Hypothalamus (tissue), 51 donors: ENCODE measurements around the gene KCNMA1.

Source experiments
- DNase-seq, 51 donors: peaks; one replicate each; lab custom pipeline; 2025; lab: John Stamatoyannopoulos, UW

The KCNMA1 gene

DNA sequence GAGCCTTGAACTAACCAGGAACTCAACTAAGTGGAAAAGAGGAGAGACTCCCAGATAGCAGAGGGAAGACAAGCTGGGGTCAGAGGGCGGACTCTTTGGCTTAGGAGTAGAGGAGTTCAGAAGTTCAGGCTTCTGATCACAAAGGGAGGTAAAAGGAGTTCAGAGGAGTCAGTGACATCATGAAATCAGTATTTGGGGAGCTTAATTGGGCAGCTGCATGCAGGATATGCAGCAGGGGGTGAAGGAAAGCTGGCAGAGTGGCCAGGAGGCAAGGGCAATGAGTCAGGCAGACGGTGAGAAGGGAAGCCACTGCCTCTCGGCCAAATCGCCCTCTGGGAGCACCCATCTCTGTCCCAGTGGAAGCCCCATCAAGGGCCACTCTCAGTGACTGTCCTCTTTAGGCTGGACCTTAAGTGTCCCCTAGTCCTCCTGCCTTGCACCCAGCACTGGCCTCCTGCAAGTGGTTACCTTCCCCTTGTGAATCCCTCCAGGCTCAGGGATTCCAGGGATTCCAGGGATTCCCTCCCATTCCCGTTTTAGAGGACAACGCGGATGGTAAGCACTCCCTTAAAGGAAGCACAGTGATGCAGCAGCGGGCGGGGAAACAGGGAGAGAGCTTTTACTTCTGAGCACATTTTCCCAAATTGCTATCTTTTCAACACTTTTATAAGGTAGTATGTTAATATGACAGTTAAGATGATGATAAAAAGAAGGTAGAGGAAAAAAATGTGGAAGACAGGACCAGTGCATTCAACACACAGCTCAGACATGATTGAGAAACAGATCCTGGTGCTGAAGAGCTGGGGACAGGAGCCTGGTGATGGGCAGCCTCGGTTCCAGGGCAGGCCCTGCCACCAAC lies 72.6 kb downstream of the KCNMA1 start:
- DNase-seq, result no peak

DNA sequence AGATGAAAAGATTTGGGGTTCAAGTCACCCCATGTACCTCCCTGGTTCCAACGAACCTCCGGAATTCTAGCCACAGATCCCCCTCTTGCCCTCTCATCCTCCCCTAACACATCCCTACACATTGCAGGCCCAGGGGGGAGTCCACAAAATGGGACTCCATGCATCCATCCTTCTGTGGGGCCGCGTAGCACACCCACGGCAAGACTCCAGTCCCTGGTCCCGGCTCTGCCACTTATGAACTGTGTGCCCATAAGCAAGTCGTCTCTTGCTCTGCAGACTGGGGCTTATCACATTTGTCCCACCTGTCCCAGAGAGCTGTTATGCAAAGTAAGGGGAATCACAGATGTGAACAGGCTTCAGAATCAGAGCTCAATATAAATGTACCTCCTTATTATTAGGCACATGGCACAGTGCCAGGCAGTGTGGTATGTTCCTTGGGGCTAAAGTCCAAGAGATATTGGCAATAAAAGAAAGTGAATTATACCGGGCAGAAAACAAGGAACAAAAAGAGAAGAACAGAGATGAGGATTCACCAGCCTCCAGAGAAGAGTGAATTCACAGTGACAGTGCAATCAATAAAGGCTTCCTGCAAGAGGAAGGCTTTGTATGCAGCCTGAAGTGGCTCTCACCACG lies 73.9 kb downstream of the KCNMA1 start:
- no peak for DNase-seq

DNA sequence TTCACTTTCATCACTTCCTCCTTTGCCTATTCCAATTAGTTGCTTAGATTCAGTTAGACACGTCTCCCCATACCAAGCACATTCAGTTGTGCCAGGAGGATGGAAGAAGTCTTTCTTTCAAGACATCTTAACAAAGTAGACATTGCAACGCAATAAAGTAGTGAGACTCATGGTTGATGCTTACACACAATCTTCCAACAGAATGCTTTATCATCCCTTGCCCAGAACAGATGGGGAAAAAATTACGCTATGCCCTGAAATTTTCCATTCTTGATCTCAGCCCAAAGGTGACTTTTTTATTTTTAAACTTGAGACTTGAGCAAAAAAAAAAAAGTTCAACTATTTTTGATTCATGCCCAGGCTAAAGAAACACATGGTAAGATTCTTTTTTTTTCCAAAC lies 74.9 kb downstream of the KCNMA1 start:
- DNase-seq, result no peak

DNA sequence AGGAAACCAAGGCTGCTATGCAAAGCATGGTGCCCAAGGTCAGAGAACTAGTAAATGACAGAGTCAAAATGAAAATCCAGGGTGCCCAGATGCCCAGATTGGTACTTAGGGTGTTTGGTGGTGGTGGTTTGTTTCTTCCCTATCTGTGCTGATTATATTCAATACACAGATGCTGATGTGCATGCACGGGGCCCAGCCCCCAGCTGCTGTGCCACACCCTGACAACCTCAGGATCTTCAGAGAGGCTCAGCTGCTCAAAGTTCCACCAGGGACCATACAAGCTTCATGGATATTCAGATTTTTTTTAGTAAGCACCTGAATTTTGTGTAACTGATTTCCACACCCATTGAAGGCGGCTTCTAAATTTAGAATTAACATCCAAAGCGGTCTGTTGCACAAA lies 75.6 kb downstream of the KCNMA1 start:
- no peak for DNase-seq

DNA sequence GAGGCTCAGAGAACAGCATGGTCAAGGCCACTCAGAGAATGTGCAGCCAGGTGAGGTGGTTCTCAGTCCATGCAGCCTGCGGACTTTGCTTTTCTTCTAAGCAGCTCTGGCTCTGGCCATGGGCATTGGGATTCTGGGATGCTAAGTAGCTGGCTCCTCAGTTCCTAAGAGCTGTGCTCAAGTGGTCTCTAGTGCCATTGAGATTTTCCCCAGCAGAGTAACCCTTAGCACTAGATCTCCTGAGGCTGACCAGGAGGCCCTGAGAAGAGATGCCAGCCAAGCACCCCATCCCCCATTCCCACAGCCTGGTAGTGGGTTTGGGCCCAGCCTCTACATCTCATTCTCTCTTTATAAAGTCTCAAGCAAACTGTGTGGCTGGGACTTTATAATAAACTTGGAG lies 77.1 kb downstream of the KCNMA1 start:
- no peak for DNase-seq

DNA sequence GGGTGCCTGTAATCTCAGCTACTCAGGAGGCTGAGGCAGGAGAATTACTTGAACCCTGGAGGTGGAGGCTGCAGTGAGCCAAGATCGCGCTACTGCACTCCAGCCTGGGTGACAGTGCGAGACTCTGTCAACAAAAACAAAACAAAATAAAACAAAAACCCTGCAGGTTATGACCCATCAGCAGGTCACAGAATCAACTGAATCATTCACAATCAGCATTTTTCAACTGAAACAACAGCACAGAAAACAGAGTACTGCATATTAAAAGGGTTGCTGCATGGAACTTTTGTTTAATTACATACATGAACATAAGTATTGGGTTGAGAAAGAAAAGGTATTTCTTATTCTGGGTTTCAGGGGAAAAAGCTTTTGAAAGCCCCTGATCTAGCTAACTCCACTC lies 77.6 kb downstream of the KCNMA1 start:
- no peak for DNase-seq

DNA sequence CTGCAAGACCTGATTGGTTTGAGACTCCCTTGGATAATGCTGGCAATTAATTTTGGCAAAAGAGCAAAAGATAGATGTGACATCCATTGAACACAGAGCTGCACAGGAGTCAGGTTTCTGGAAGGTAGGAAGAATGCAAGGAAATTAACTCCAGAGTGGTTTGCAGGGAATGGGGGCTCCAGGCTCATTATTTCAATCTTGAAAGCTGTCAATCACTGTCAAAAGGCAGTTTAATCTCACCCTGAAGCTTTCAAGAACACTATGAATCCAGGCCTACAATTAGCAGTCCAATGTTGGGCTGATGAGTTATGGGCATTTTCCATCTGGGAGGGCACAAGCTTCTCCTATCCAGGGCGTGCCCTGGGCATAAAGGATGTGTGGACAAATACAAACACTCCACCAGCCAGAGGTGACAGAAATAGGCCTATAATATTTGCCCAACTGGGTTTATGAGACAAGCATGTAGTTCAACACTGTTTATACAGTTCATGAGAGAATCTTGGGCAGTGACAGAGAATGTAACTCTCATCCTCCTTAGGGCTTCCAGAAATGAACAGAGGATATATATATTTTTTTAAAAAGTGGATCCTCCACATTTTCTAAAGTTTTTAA lies 80.5 kb downstream of the KCNMA1 start:
- DNase-seq, result no peak

DNA sequence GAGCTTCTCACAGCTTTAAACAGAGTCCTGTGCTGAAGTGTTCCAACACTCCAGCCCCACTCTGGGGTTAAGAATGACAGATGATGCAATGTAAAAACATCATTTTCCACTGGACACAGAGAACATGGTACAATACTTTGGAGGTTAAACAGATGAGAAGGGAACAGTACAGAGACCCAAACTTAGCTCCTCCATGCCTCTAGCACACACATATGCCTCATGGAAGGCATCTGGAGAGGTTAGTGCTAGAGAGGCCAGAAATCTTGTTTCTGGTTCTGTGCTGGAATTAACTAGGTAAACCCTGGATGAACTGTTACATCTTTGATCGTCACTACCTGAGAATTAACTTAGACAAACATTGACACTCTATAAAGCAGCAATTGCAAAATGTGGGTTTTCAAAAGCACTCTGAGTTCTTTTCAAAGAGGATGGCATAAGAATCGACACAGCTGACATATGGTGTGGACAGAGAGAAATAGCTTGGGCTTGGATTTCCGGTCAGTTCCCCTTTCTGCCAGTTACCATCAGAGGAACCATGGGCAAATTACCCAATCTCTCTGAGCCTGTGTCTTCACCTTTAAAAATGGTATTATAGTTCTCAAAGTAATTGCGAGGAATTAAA lies 81.9 kb downstream of the KCNMA1 start:
- DNase-seq, result no peak

DNA sequence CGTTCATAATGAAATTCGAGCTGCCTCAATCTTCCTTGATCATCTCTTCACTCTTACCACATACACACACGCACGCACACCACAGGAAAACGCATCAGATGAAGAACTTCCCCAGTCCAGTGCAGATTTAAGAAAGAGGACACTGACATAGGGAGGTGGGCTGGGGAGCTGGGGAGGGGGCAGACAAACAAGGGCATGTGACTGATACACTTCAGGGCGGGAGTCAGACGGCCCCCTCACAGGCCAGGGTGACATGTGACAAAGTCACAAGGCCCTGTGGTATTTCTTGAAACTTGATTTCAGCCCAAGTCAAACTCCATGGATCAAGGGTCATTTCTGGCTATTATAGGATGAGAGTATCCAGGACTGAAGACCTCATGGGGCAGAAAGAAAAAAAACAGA lies 82.6 kb downstream of the KCNMA1 start:
- peak in 1 of 51 donors; percentile 16 for DNase-seq

DNA sequence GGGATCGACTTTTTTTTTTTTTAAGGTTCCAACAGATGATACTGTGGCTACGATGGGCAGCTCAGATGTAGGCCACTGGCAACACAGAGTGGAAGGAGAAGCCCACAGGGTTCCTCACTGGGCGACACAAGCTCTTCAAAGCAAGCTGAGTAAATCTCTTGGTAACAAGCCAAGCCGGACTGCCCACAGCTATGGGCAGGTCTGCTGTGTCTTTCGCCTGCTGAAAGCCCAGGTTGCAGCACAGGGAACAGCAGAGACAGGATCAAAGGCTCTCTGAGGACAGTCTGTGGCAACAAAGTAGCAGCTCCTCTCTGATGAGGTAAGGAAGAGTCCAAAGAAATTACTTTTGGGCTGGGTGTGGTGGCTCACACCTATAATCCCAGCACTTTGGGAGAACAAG lies 83.6 kb downstream of the KCNMA1 start:
- no peak for DNase-seq

DNA sequence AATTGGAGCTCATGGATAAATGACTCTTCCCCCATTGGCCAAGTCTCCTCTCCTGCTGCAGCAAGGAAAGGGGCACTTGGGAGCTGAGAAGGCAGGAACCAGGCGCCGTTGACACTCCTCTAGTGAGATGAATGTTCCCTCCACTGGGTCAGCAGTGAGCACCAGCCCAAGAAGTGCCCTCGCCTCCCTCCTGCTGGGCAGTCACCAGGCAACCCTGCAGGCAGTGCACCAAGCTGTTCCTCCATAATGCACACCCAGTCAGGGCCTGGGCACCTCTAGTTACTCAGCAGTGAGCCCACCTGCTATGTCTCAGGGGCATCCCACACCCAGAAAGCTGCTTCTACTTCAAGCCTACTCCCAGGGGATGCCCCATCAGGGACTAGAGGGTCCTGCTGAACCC lies 84.3 kb downstream of the KCNMA1 start:
- peak in 2 of 51 donors; percentile 12 to 15 for DNase-seq

DNA sequence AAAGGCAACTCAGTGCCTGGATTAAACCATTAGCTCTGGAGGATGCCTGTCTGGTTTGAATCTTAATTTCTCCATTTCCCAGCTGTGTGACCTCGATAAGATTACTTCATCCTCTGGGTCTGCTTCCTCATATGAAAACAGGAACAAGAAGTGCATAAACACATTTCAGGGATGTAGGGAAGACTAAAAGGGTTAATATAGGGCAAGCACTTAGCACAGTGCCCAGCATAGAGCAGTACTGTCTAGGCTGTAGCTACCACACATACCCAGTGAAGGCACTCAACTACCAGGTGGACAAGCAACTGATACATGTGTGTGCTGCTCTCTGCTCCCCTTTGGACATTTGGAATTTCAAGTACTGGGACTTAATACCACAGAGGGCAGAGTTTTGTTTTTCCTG lies 85.4 kb downstream of the KCNMA1 start:
- DNase-seq, result no peak

DNA sequence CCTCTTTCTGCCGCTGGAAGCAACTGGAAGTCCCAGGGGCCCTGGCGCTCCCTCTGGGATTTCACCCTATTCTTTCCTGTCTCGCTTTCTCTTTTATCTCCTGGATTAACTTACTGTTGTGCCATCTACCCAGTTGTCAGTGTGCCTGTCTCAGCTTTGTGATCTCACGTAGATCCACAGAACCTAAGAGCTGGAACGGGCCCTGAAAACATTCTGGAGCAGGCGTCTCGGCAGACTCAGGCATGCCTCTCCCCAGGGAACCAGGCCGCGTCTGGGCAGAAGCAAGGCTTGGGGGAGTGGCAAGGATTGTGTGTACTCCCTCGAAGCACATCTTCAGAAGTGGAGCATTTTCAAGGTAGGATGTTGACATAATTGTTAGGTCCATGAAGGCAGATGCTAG lies 87.2 kb downstream of the KCNMA1 start:
- no peak for DNase-seq

DNA sequence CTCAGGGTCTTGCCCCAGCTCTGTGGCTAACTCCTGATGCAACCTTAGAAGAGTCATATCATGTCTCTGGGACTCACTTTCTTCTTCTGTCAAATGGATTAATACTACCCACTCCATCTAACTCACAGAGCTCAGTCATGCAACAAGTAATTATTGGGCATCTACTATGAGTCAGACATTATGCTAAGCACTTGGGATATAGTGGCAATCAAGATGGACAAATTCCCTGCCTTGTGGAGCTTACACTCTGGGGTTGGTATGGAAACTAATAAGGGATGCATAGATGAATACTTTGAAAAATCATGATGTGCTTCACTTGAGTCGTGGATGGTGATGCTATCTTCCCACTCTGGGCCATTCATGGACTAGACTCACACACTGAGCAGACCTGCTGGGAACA lies 88.9 kb downstream of the KCNMA1 start:
- DNase-seq, result no peak

DNA sequence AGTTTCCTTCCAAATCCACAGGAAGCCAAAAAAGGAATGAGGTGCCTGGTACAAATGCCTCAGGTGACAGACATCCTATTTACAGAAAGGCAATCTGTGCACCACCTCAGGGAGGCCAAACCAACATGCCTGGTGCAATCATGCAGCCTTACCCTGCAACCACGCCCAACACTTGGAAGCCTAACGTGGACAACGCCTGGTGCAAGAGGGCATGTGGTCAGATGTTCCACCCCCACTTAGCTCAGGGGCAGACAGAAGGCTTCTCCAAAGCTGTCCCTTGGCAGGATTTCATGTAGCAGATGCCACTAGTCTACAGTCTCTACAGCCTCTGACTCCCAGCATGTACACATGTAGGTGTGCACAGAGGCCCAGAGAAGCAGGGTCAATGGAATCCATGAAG lies 89.5 kb downstream of the KCNMA1 start:
- DNase-seq, result no peak

DNA sequence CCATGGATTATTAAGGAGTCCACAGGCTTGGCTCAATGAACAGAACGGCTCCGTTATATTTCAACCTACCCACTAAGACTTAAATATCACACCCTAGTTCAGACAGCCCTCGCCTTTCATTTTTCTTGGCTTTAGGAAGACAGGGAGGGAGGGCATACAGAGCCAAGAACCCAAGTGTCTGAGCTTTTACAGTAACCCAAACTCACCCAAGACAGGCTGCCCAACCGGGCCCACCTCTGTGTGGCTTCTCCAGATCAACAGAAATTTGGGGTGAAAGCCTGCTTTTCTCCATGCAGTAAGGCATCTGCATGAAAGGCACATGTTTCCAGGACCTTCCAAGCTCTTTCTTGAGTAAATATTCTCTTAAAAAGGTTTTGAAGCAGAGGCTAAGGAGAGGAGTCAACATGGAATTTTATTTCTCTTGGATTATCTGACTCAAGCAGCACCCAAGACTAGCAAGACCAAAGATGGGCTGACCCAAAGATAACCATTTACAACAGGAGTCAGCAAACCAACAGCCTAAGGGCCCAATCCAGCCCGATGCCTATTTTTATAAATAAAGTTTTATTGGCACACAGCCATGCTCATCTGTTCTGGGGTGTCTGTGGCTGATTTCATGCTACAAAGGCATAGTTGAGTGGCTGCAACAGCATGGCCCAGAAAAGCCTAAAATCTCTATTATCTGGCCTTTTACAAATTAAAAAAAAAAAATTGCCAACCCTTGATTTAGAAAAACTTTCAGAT lies 90.1 kb downstream of the KCNMA1 start:
- DNase-seq, result no peak

DNA sequence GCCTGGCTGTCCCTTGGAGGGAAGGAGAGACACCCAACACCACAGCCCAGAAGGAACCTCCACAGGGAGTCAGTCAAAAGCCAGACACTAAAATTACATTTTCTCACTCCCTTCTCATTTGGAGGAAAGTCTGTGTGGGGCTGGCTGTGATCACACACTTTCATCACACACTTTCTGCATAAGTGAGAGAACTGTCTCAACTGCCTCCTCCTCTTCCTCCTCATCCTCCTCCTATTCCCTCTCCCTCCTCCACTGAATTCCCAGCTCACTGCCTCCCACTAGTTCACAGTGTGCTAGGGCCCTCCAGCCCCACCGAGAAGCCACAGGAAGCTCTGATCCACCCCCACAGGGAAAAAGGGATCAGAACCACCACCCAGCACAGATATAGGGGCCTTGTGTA lies 91.6 kb downstream of the KCNMA1 start:
- no peak for DNase-seq

DNA sequence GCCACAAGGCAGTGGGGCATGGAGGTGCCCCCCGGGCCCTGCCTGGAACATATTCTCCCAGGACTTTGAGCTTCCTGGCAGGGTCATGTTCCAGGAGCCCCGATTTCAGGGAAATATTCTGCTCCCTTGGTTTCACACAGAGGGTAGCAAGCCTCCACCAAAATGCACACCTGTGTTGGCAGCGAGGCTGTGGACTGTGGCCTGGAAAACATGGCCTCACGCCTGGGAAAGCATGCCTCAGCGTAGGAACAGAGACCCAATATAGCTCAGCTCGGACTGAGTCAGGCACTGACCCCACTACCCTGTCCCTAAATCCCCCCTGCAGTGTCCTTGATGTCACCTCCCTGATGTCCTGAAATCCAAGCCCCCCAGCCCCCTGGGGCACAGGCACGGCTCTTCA lies 92.0 kb downstream of the KCNMA1 start:
- DNase-seq, result no peak

DNA sequence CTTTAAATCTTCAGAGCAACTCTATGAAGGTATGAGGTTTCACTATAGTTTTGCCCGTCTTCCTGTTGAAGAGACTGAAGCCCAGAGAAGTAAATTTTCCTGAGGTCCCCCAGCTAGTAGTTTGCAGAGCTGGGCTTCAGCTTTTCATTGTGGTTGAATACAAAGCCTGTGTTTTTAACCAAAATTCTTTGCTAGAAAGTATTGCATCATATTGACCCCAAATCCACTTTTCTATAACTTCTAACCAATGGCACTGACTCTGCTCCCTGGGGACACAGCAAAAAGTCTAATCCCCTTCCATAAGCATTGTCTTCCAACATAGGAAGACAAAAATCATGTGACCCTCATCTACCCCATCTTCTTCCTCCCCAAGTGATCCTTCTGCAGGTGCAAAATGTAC lies 93.0 kb downstream of the KCNMA1 start:
- DNase-seq, result no peak

DNA sequence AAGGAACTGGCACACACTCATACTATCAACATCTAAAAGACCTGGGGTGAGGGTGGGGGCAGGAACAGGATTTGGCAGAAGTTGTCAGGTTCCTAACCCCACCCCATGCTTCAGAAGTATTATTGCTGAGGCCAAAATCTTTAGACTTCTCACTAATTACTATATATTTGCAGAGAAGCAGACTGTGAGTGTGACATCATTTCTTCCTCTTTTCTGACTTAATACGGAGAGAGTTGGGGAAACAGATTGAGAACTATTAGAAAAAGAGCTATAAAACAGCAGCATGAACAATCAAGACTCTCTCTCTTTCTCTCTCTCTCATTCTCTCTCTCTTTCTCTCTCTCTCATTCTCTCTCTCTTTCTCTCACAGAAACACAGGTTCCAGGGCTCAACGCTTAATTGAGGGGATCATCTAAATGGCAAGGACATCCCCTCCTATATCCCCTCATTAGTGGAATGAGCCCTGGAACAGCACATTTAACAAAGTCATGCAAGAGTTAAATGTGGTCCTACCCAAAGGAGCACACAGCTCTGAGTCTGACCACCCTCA lies 94.8 kb downstream of the KCNMA1 start:
- DNase-seq, result no peak

DNA sequence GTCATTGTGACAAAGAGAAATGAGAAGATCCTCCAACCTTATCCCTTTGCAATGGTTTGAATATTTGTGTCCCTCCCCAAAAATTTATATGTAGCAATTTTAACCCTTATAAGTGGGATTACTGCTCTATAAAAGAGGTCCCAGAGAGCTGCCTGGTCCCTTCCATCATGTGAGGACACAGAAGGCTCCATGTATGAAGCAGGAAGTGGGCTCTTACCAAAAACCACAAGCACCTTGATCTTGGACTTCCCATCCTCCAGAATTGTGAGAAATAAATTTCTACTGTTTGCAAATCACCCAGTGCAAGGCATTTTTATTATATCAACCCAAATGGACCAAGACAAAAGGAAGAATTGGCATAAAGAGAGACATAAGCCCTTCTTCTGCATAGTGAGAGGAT lies 95.7 kb downstream of the KCNMA1 start:
- no peak for DNase-seq
